HCT116 (cell line): Measurements from ENCODE around the gene AP4S1. TPM values are rescaled to one million over a fixed set of nuclear protein-coding genes. Genes with fewer than 3 reads are reported as not detected.

ENCODE experiments used
- ATAC-seq: fragments of 200-7000 bp; cut with Tn5 transposase; 2 replicates; pipeline ENCODE4 v1.9.1; 2020; ENCODE audit warnings: mild to moderate bottlenecking, moderate library complexity
- BruUV-seq: library from RNA; stranded (reverse); fragments of 400-500 nt; replicated peaks from 2 replicates; lab custom pipeline; 2021; lab: Mats Ljungman, UMichigan
- CTCF ChIA-PET: fragments of 300-600 bp; sonication (Branson Sonifier 250); formaldehyde crosslinking; loops from one replicate; lab custom pipeline; 2021; ENCODE audit warnings: antibody characterized with exemption; lab: Charles Lee
- POLR2A ChIA-PET: fragments of 300-600, 350-600 bp; sonication (Branson Sonifier 250); formaldehyde crosslinking; loops from one replicate; lab custom pipeline; 2021; ENCODE audit warnings: antibody characterized with exemption; lab: Charles Lee
- RAD21 ChIA-PET, 2 experiments: fragments of 300-600 bp; sonication (Branson Sonifier 250); formaldehyde crosslinking; loops; one replicate each; lab custom pipeline; 2023; ENCODE audit warnings: low total read pairs in 2 of 2; ENCODE audit not compliant: uncharacterized antibody in 2 of 2, unreplicated experiment in 2 of 2, low non-redundant PET in 1 of 2; lab: Charles Lee
- DNase-seq: peaks from one replicate; pipeline ENCODE4 v3.0.0-alpha.2; 2010; ENCODE audit warnings: low read depth, low spot score
- H2AFZ ChIP-seq: fragments of 200-600 bp; shearing (Covaris generic), sonication (generic); 2 replicates; pipeline ENCODE4 v1.6.1; 2017; ENCODE audit warnings: low read depth, mixed run types, mixed read lengths, antibody characterized with exemption, low read length; ENCODE audit not compliant: poor library complexity, severe bottlenecking
- H3K27ac ChIP-seq: 2 replicates; pipeline ENCODE4 v1.5.1; 2012; ENCODE audit warnings: low read depth, low read length
- H3K27me3 ChIP-seq: fragments of 200-600 bp; sonication (generic); 2 replicates; pipeline ENCODE4 v1.6.1; 2016; ENCODE audit warnings: mixed run types, low read length, mixed read lengths; ENCODE audit not compliant: insufficient read depth
- H3K36me3 ChIP-seq, 2 experiments: fragments of 200-500 bp in 1 of 2; fragments of 200-600 bp in 1 of 2; sonication (Bioruptor generic) in 1 of 2; sonication (generic) in 1 of 2; 2 replicates each; pipeline versions ENCODE4 v1.5.1 to v1.6.1; 2014 to 2016; ENCODE audit warnings: low read length in 2 of 2, inconsistent platforms in 1 of 2, mixed read lengths in 1 of 2, mixed run types in 1 of 2; ENCODE audit not compliant: insufficient read depth in 2 of 2, control insufficient read depth in 1 of 2
- H3K4me1 ChIP-seq, 2 experiments: fragments of 200-600 bp in 1 of 2; sonication (generic) in 1 of 2; 2 replicates each; pipeline versions ENCODE4 v1.5.1 to v1.6.1; 2012 to 2017; ENCODE audit warnings: low read length in 2 of 2, inconsistent platforms in 1 of 2, mild to moderate bottlenecking in 1 of 2, mixed read lengths in 1 of 2, mixed run types in 1 of 2, moderate library complexity in 1 of 2; ENCODE audit not compliant: insufficient read depth in 2 of 2, control insufficient read depth in 1 of 2
- H3K4me2 ChIP-seq: fragments of 200-600 bp; sonication (generic); 2 replicates; pipeline ENCODE4 v1.6.1; 2017; ENCODE audit warnings: mixed run types, low read length, mixed read lengths
- H3K4me3 ChIP-seq, 2 experiments: fragments of 200-600 bp in 1 of 2; sonication (generic) in 1 of 2; replicated peaks in 1 of 2; 2 replicates each; pipeline ENCODE4 v1.5.1; 2011 to 2016; ENCODE audit warnings: low read length in 2 of 2, control low read depth in 1 of 2, low read depth in 1 of 2, mild to moderate bottlenecking in 1 of 2, mixed read lengths in 1 of 2, mixed run types in 1 of 2
- H3K79me2 ChIP-seq: fragments of 200-600 bp; sonication (generic); 2 replicates; pipeline ENCODE4 v1.6.1; 2017; ENCODE audit warnings: mild to moderate bottlenecking, mixed run types, low read length, moderate library complexity, mixed read lengths; ENCODE audit not compliant: insufficient read depth
- H3K9ac ChIP-seq: fragments of 200-600 bp; sonication (generic); 2 replicates; pipeline ENCODE4 v1.6.1; 2016; ENCODE audit warnings: low read length, mixed read lengths
- H3K9me2 ChIP-seq: fragments of 200-600 bp; sonication (generic), shearing (Covaris generic); 2 replicates; pipeline ENCODE4 v1.6.1; 2017; ENCODE audit warnings: mixed run types, mild to moderate bottlenecking, moderate library complexity; ENCODE audit not compliant: insufficient read depth
- H3K9me3 ChIP-seq, 2 experiments: fragments of 200-500 bp in 1 of 2; fragments of 200-600 bp in 1 of 2; sonication (Bioruptor generic) in 1 of 2; sonication (generic) in 1 of 2; 2 replicates each; pipeline ENCODE4 v1.6.1; 2014 to 2017; ENCODE audit warnings: low read length in 2 of 2, mixed read lengths in 2 of 2, inconsistent platforms in 1 of 2, low read depth in 1 of 2, mild to moderate bottlenecking in 1 of 2, mixed run types in 1 of 2, moderate library complexity in 1 of 2; ENCODE audit not compliant: control insufficient read depth in 1 of 2, insufficient read depth in 1 of 2
- H4K20me1 ChIP-seq: fragments of 200-600 bp; sonication (generic), shearing (Covaris generic); 2 replicates; pipeline ENCODE4 v1.6.1; 2017; ENCODE audit warnings: mixed run types, mild to moderate bottlenecking, moderate library complexity; ENCODE audit not compliant: insufficient read depth
- ATF3 ChIP-seq: IDR thresholded peaks from 2 replicates; pipeline ENCODE4 v1.6.1; 2012
- CBX3 ChIP-seq: IDR thresholded peaks from 2 replicates; pipeline ENCODE4 v1.6.1; 2012; ENCODE audit warnings: low read depth
- CEBPB ChIP-seq: IDR thresholded peaks from 2 replicates; pipeline ENCODE4 v1.6.1; 2012; ENCODE audit warnings: low read depth
- EGR1 ChIP-seq: IDR thresholded peaks from 2 replicates; pipeline ENCODE4 v1.6.1; 2012; ENCODE audit warnings: low read depth
- EZH2 ChIP-seq: fragments of 200-600 bp; sonication (generic); IDR thresholded peaks from 2 replicates; pipeline ENCODE4 v1.6.1; 2017; ENCODE audit warnings: antibody characterized with exemption, mixed run types
- EZH2phosphoT487 ChIP-seq: fragments of 200-600 bp; IDR thresholded peaks from 2 replicates; pipeline ENCODE4 v1.6.1; 2018; ENCODE audit warnings: antibody characterized with exemption, borderline replicate concordance
- FOSL1 ChIP-seq: IDR thresholded peaks from 2 replicates; pipeline ENCODE4 v1.6.1; 2012; ENCODE audit warnings: low read depth
- POLR2AphosphoS5 ChIP-seq: IDR thresholded peaks from 2 replicates; pipeline ENCODE4 v1.6.1; 2011; ENCODE audit warnings: mild to moderate bottlenecking, low read depth, low read length, moderate library complexity
- RAD21 ChIP-seq: IDR thresholded peaks from 2 replicates; pipeline ENCODE4 v1.6.1; 2012; ENCODE audit warnings: low read depth, mild to moderate bottlenecking
- REST ChIP-seq: IDR thresholded peaks from 2 replicates; pipeline ENCODE4 v1.6.1; 2012; ENCODE audit warnings: low read depth
- SIN3A ChIP-seq: IDR thresholded peaks from 2 replicates; pipeline ENCODE4 v1.6.1; 2012; ENCODE audit warnings: low read depth
- SP1 ChIP-seq: IDR thresholded peaks from 2 replicates; pipeline ENCODE4 v1.6.1; 2012; ENCODE audit warnings: low read depth
- SRF ChIP-seq: IDR thresholded peaks from 2 replicates; pipeline ENCODE4 v1.6.1; 2012; ENCODE audit warnings: low read depth
- TCF7L2 ChIP-seq: IDR thresholded peaks from 2 replicates; pipeline ENCODE4 v1.7.0; 2011; ENCODE audit warnings: borderline replicate concordance, inconsistent platforms; ENCODE audit not compliant: insufficient read depth, insufficient read length; ENCODE audit errors: extremely low read depth
- YY1 ChIP-seq: IDR thresholded peaks from 2 replicates; pipeline ENCODE4 v1.6.1; 2011; ENCODE audit warnings: low read length, low read depth, moderate library complexity, mild to moderate bottlenecking; ENCODE audit not compliant: insufficient replicate concordance; ENCODE audit errors: extremely low read depth
- ZNF274 ChIP-seq: fragments of 200-500 bp; sonication (Bioruptor generic); IDR thresholded peaks from 2 replicates; pipeline ENCODE4 v1.6.1; 2014; ENCODE audit warnings: mild to moderate bottlenecking, low read depth, low read length, inconsistent platforms
- intact Hi-C: fragments of 100-400 bp; cut with micrococcal nuclease; formaldehyde crosslinking; loops from 2 replicates; pipeline ENCODE4 v1.10.0; 2022
- total RNA-seq: library from RNA; stranded (reverse); gene quantifications from one replicate; pipeline ENCODE4 v1.2.1, GENCODE V29; 2021; ENCODE audit not compliant: unreplicated experiment
- TF ChIP-seq, protein P1 (sequence below), 3 experiments: fragments of 200-600 bp in 1 of 3; sonication (generic) in 1 of 3; IDR thresholded peaks in 2 of 3; conservative IDR thresholded peaks in 1 of 3; 2 replicates each; pipeline ENCODE4 v1.5.1; 2012 to 2017; ENCODE audit warnings: low read depth in 2 of 3, low read length in 2 of 3, antibody characterized with exemption in 1 of 3, borderline replicate concordance in 1 of 3, control low read depth in 1 of 3, mild to moderate bottlenecking in 1 of 3, mixed read lengths in 1 of 3, mixed run types in 1 of 3, moderate library complexity in 1 of 3; ENCODE audit not compliant: insufficient read depth in 1 of 3

Gene AP4S1
- total RNA-seq, 1 experiment from 2014 or later = 5.0 TPM

GRCh38 chr14:31080056-31080455 lies 54.6 kb downstream of the AP4S1 start (continued):
- no peak for TF ChIP-seq SRF
- no peak for TF ChIP-seq EZH2
- no peak for TF ChIP-seq YY1
- TF ChIP-seq ZNF274 = no peak

GRCh38 chr14:31080484-31080883 lies 55.0 kb downstream of the AP4S1 start:
- H2AFZ ChIP-seq = no peak overlapping the region
- no peaks in the 10 kb centered on the region for H3K36me3 ChIP-seq
- intact Hi-C loops = loop anchor here (5.0 kb wide), 1 partner anchor 423 kb away; no protein-coding TSS in a partner anchor
- H3K9me3 ChIP-seq = no peaks in the 10 kb centered on the region
- no peaks in the 10 kb centered on the region for H4K20me1 ChIP-seq
- ChIA-PET POLR2A (no interaction called here), CTCF (no interaction called here), RAD21 (no interaction called here)
- no peaks in the 10 kb centered on the region for H3K27me3 ChIP-seq
- H3K4me1 ChIP-seq = peaks cover 13 to 21% of the 10 kb centered on the region in 2 experiments
- BruUV-seq = no TSS peak
- H3K4me2 ChIP-seq = peak overlapping the region; percentile 24; the same call in 1 of the 2 replicates
- no peak overlapping the region for H3K27ac ChIP-seq
- H3K9ac ChIP-seq = no peak overlapping the region
- DNase-seq = no peak
- H3K9me2 ChIP-seq = no peaks in the 10 kb centered on the region
- no peaks in the 10 kb centered on the region for H3K79me2 ChIP-seq
- no peak overlapping the region for H3K4me3 ChIP-seq
- no peak for TF ChIP-seq EZH2
- TF ChIP-seq REST = no peak
- no peak for TF ChIP-seq YY1
- TF ChIP-seq CBX3 = no peak
- TF ChIP-seq, protein P1, sequence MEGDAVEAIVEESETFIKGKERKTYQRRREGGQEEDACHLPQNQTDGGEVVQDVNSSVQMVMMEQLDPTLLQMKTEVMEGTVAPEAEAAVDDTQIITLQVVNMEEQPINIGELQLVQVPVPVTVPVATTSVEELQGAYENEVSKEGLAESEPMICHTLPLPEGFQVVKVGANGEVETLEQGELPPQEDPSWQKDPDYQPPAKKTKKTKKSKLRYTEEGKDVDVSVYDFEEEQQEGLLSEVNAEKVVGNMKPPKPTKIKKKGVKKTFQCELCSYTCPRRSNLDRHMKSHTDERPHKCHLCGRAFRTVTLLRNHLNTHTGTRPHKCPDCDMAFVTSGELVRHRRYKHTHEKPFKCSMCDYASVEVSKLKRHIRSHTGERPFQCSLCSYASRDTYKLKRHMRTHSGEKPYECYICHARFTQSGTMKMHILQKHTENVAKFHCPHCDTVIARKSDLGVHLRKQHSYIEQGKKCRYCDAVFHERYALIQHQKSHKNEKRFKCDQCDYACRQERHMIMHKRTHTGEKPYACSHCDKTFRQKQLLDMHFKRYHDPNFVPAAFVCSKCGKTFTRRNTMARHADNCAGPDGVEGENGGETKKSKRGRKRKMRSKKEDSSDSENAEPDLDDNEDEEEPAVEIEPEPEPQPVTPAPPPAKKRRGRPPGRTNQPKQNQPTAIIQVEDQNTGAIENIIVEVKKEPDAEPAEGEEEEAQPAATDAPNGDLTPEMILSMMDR (IDR thresholded peaks at IDR 0.05 in 2 of 3, conservative IDR thresholded peaks at IDR 0.05 in 1 of 3; ENCODE audit: borderline replicate concordance in 1 of 3, insufficient read depth in 1 of 3, low read depth in 2 of 3, low read length in 2 of 3) = no peak
- no peak for TF ChIP-seq ZNF274
- TF ChIP-seq TCF7L2 = no peak
- no peak for TF ChIP-seq RAD21
- TF ChIP-seq EZH2phosphoT487 = no peak
- no peak for TF ChIP-seq SP1
- TF ChIP-seq FOSL1 = no peak
- no peak for TF ChIP-seq SIN3A
- no peak for TF ChIP-seq EGR1
- no peak for TF ChIP-seq CEBPB
- TF ChIP-seq POLR2AphosphoS5 = no peak
- no peak for TF ChIP-seq ATF3
- TF ChIP-seq SRF = no peak
- TF ChIP-seq, all 23 proteins: peak for 0
- ATAC-seq = no peak
